Neural cell (in vitro differentiated cells): Measurements from ENCODE around the gene NKX1-2. TPM values are rescaled to one million over a fixed set of nuclear protein-coding genes. Genes with fewer than 3 reads are reported as not detected.

Source experiments
- H2AFZ ChIP-seq: fragments of 200-600, 300-800 bp; sonication (generic), shearing (Covaris generic); 2 replicates; pipeline ENCODE4 v1.6.0; 2014; ENCODE audit warnings: low read depth, mild to moderate bottlenecking, antibody characterized with exemption, low read length, moderate library complexity
- H3F3A ChIP-seq: fragments of 200-600 bp; shearing (Covaris generic); 2 replicates; pipeline ENCODE4 v1.6.1; 2016; ENCODE audit warnings: mild to moderate bottlenecking, moderate library complexity, mixed read lengths, antibody characterized with exemption, low read length; ENCODE audit not compliant: insufficient read depth, poor library complexity, severe bottlenecking
- H3K27ac ChIP-seq: fragments of 200-600, 300-800 bp; sonication (generic), shearing (Covaris generic); 2 replicates; pipeline ENCODE4 v1.5.1; 2014; ENCODE audit warnings: mild to moderate bottlenecking, low read length, moderate library complexity
- H3K27me3 ChIP-seq: fragments of 300-800, 200-600 bp; sonication (generic), shearing (Covaris generic); 2 replicates; pipeline ENCODE4 v1.6.0; 2014; ENCODE audit warnings: mild to moderate bottlenecking, low read depth, low read length, moderate library complexity; ENCODE audit not compliant: insufficient read depth
- H3K36me3 ChIP-seq: fragments of 300-800, 200-600 bp; sonication (generic), shearing (Covaris generic); 2 replicates; pipeline ENCODE4 v1.5.1; 2014; ENCODE audit warnings: mild to moderate bottlenecking, antibody characterized with exemption, low read length, moderate library complexity; ENCODE audit not compliant: insufficient read depth
- H3K4me2 ChIP-seq: fragments of 300-800, 200-600 bp; sonication (generic), shearing (Covaris generic); 2 replicates; pipeline ENCODE4 v1.6.0; 2014; ENCODE audit warnings: mild to moderate bottlenecking, low read length
- H3K4me3 ChIP-seq: fragments of 300-800, 200-600 bp; sonication (generic), shearing (Covaris generic); 2 replicates; pipeline ENCODE4 v1.5.1; 2014; ENCODE audit warnings: mild to moderate bottlenecking, low read length, moderate library complexity
- H3K79me2 ChIP-seq: fragments of 200-600 bp; shearing (Covaris generic); replicated peaks from 2 replicates; pipeline ENCODE4 v1.6.0; 2014; ENCODE audit warnings: mild to moderate bottlenecking, low read length, moderate library complexity; ENCODE audit not compliant: insufficient read depth
- H3K9ac ChIP-seq: fragments of 300-800, 200-600 bp; sonication (generic), shearing (Covaris generic); 2 replicates; pipeline ENCODE4 v1.6.1; 2016; ENCODE audit warnings: mild to moderate bottlenecking, low read length, mixed read lengths
- H3K9me2 ChIP-seq: fragments of 200-600 bp; shearing (Covaris generic); 2 replicates; pipeline ENCODE4 v1.6.1; 2016; ENCODE audit warnings: mild to moderate bottlenecking, low read length, mixed read lengths; ENCODE audit not compliant: insufficient read depth
- H3K9me3 ChIP-seq: fragments of 200-600, 300-800 bp; sonication (generic), shearing (Covaris generic); 2 replicates; pipeline ENCODE4 v1.6.1; 2016; ENCODE audit warnings: mild to moderate bottlenecking, mixed run types, low read length, moderate library complexity, mixed read lengths
- H4K20me1 ChIP-seq: fragments of 200-600 bp; shearing (Covaris generic); 2 replicates; pipeline ENCODE4 v1.6.1; 2016; ENCODE audit warnings: mild to moderate bottlenecking, mixed run types; ENCODE audit not compliant: insufficient read depth
- EP300 ChIP-seq: fragments of 450-650 bp; conservative IDR thresholded peaks from 2 replicates; pipeline ENCODE4 v1.6.1; 2014; ENCODE audit warnings: antibody characterized with exemption, mild to moderate bottlenecking, moderate library complexity; ENCODE audit not compliant: poor library complexity, severe bottlenecking
- EZH2 ChIP-seq: fragments of 200-600, 300-800 bp; shearing (Covaris generic), sonication (generic); IDR thresholded peaks from 2 replicates; pipeline ENCODE4 v1.6.1; 2014; ENCODE audit warnings: antibody characterized with exemption, low read length, borderline replicate concordance, mild to moderate bottlenecking; ENCODE audit not compliant: insufficient read depth, poor library complexity, severe bottlenecking
- MXI1 ChIP-seq: fragments of 450-650 bp; conservative IDR thresholded peaks from 2 replicates; pipeline ENCODE4 v1.6.1; 2014; ENCODE audit warnings: antibody characterized with exemption, mild to moderate bottlenecking; ENCODE audit not compliant: poor library complexity, severe bottlenecking
- POLR2AphosphoS5 ChIP-seq: IDR thresholded peaks from 2 replicates; pipeline ENCODE4 v1.6.1; 2012
- RAD21 ChIP-seq: fragments of 450-650 bp; conservative IDR thresholded peaks from 2 replicates; pipeline ENCODE4 v1.6.1; 2014; ENCODE audit warnings: antibody characterized with exemption, mild to moderate bottlenecking, moderate library complexity
- SMC3 ChIP-seq: fragments of 450-650 bp; conservative IDR thresholded peaks from 2 replicates; pipeline ENCODE4 v1.6.1; 2014; ENCODE audit warnings: antibody characterized with exemption, mild to moderate bottlenecking, moderate library complexity; ENCODE audit not compliant: poor library complexity
- TAF1 ChIP-seq: IDR thresholded peaks from 2 replicates; pipeline ENCODE4 v1.6.1; 2012; ENCODE audit warnings: low read depth
- polyA plus RNA-seq: library from polyadenylated mRNA; depleted of rRNA; stranded (reverse); fragments of >200 nt; gene quantifications from 2 replicates; pipeline ENCODE4 v1.2.3, GENCODE V29; 2014
- TF ChIP-seq, protein P1 (sequence below): fragments of 450-650 bp; IDR thresholded peaks from 2 replicates; pipeline ENCODE4 v1.5.1; 2014; ENCODE audit warnings: antibody characterized with exemption, mild to moderate bottlenecking, moderate library complexity; ENCODE audit not compliant: poor library complexity, severe bottlenecking
- TF ChIP-seq, protein P2 (sequence below): IDR thresholded peaks from 2 replicates; pipeline ENCODE4 v1.6.1; 2012; ENCODE audit warnings: borderline replicate concordance

NKX1-2 gene
- polyA plus RNA-seq, 1 donor from 2014 or later, result 0.19 TPM

DNA sequence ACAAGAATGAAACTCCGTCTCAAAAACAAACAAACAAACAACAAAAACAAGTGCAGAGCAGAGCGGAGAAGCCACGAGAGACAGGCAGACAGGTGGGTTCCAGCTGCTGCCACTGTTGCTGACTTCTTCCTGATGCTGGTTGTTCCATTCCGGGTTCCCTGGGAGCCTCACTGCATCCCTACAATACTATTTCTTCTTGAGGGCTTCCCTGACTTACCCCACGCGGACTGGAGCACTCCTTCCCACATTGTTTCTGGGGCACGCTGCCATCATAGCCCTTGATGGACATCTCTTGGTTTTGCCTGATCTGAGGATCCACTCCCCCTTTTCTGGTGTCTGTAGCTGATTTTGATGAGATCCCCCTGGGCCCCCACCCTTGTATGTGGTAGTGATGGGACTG, 5.6 kb upstream of the NKX1-2 start:
- no peaks in the 10 kb centered on the region for H3K9me2 ChIP-seq
- H3K4me3 ChIP-seq, result no peak overlapping the region
- H3F3A ChIP-seq, result no peaks in the 10 kb centered on the region
- H3K36me3 ChIP-seq, result no peaks in the 10 kb centered on the region
- no peaks in the 10 kb centered on the region for H4K20me1 ChIP-seq
- H3K27ac ChIP-seq, result no peak overlapping the region
- H3K4me2 ChIP-seq, result no peak overlapping the region
- H3K9me3 ChIP-seq, result no peaks in the 10 kb centered on the region
- TF ChIP-seq EZH2 (no peak), SMC3 (no peak), TAF1 (no peak), MXI1 (no peak), POLR2AphosphoS5 (no peak), RAD21 (no peak), EP300 (no peak)
- TF ChIP-seq, protein P1, sequence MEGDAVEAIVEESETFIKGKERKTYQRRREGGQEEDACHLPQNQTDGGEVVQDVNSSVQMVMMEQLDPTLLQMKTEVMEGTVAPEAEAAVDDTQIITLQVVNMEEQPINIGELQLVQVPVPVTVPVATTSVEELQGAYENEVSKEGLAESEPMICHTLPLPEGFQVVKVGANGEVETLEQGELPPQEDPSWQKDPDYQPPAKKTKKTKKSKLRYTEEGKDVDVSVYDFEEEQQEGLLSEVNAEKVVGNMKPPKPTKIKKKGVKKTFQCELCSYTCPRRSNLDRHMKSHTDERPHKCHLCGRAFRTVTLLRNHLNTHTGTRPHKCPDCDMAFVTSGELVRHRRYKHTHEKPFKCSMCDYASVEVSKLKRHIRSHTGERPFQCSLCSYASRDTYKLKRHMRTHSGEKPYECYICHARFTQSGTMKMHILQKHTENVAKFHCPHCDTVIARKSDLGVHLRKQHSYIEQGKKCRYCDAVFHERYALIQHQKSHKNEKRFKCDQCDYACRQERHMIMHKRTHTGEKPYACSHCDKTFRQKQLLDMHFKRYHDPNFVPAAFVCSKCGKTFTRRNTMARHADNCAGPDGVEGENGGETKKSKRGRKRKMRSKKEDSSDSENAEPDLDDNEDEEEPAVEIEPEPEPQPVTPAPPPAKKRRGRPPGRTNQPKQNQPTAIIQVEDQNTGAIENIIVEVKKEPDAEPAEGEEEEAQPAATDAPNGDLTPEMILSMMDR, result no peak
- TF ChIP-seq, protein P2, sequence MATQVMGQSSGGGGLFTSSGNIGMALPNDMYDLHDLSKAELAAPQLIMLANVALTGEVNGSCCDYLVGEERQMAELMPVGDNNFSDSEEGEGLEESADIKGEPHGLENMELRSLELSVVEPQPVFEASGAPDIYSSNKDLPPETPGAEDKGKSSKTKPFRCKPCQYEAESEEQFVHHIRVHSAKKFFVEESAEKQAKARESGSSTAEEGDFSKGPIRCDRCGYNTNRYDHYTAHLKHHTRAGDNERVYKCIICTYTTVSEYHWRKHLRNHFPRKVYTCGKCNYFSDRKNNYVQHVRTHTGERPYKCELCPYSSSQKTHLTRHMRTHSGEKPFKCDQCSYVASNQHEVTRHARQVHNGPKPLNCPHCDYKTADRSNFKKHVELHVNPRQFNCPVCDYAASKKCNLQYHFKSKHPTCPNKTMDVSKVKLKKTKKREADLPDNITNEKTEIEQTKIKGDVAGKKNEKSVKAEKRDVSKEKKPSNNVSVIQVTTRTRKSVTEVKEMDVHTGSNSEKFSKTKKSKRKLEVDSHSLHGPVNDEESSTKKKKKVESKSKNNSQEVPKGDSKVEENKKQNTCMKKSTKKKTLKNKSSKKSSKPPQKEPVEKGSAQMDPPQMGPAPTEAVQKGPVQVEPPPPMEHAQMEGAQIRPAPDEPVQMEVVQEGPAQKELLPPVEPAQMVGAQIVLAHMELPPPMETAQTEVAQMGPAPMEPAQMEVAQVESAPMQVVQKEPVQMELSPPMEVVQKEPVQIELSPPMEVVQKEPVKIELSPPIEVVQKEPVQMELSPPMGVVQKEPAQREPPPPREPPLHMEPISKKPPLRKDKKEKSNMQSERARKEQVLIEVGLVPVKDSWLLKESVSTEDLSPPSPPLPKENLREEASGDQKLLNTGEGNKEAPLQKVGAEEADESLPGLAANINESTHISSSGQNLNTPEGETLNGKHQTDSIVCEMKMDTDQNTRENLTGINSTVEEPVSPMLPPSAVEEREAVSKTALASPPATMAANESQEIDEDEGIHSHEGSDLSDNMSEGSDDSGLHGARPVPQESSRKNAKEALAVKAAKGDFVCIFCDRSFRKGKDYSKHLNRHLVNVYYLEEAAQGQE, result no peak
- no peaks in the 10 kb centered on the region for H3K79me2 ChIP-seq
- H2AFZ ChIP-seq, result no peak overlapping the region
- peaks cover 24% of the 10 kb centered on the region for H3K27me3 ChIP-seq
- H3K9ac ChIP-seq, result no peak overlapping the region

DNA sequence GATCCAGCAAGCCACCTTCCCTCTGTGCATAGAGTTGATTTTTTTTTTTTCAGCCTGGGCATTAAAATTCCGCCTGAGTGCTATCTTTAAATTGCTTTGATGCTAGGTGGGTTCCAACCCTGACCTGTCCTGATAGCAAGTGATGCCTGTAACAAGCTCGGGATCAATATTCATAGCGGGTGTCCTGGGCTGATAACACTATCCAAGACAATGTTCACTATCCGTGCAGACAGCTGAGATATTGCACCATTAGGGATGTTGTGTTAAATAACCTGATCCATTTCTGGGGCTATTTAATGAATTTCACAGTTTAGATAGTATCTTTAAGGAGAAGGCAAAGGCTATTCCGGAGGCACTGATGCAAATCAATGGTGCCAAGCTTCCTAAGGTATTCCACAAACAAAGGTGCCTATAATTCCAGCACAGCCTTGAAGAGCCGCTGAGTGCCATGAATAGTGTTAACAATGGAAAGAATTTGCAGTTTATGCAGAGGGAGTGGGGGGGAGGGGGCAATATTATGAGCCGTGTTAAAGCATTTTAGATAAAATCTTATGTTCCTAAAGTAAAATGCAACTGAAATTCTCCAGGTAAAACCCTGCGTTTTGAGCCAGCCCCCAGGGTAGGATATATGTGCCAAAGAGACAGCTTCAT, 4.2 kb upstream of the NKX1-2 start:
- Histone ChIP-seq H3F3A (no peaks in the 10 kb centered on the region), H4K20me1 (no peaks in the 10 kb centered on the region), H3K27me3 (peaks cover 37% of the 10 kb centered on the region), H3K79me2 (no peaks in the 10 kb centered on the region), H3K4me3 (no peak overlapping the region), H3K9ac (no peak overlapping the region), H3K9me3 (no peaks in the 10 kb centered on the region), H3K27ac (no peak overlapping the region), H3K4me2 (no peak overlapping the region), H3K36me3 (no peaks in the 10 kb centered on the region), H2AFZ (no peak overlapping the region), H3K9me2 (no peaks in the 10 kb centered on the region)
- TF ChIP-seq TAF1 (no peak), POLR2AphosphoS5 (peak; percentile 49)
